8988T (cell line): Measurements from ENCODE around the gene PDGFD.

Experiments used
- DNase-seq: peaks from one replicate; pipeline ENCODE4 v3.0.0; 2011

Gene PDGFD

GRCh38 chr11:103946793-103947545 lies 217.0 kb downstream of the PDGFD start:
- DNase-seq, result no peak

- no peak for DNase-seq
These were observed 219.6 kb downstream of the PDGFD start for GRCh38 chr11:103944251-103944940.

GRCh38 chr11:103942646-103943045 lies 221.3 kb downstream of the PDGFD start:
- DNase-seq, result no peak

- DNase-seq, result no peak
These were observed 223.4 kb downstream of the PDGFD start for GRCh38 chr11:103940551-103940950.

- no peak for DNase-seq
These were observed 224.3 kb downstream of the PDGFD start for GRCh38 chr11:103939694-103940093.

GRCh38 chr11:103936059-103936458 lies 227.9 kb downstream of the PDGFD start:
- DNase-seq, result no peak

GRCh38 chr11:103935219-103935618 lies 228.7 kb downstream of the PDGFD start:
- no peak for DNase-seq

GRCh38 chr11:103929170-103929903 lies 234.6 kb downstream of the PDGFD start:
- no peak for DNase-seq

GRCh38 chr11:103928802-103929161 lies 235.2 kb downstream of the PDGFD start:
- DNase-seq, result no peak

- DNase-seq, result no peak
These were observed 235.7 kb downstream of the PDGFD start for GRCh38 chr11:103928040-103928801.

- DNase-seq, result no peak
These were observed 236.4 kb downstream of the PDGFD start for GRCh38 chr11:103927535-103927934.

GRCh38 chr11:103926990-103927389 lies 237.0 kb downstream of the PDGFD start:
- DNase-seq, result no peak

GRCh38 chr11:103924166-103925013 lies 239.6 kb downstream of the PDGFD start:
- no peak for DNase-seq

GRCh38 chr11:103923451-103923931 lies 240.5 kb downstream of the PDGFD start:
- no peak for DNase-seq

- DNase-seq, result no peak
These were observed 243.0 kb downstream of the PDGFD start for GRCh38 chr11:103920933-103921332.

- no peak for DNase-seq
These were observed 243.5 kb downstream of the PDGFD start for GRCh38 chr11:103920449-103920848.

- no peak for DNase-seq
These were observed 253.2 kb downstream of the PDGFD start for GRCh38 chr11:103910721-103911120.

GRCh38 chr11:103907548-103908455 lies 256.1 kb downstream of the PDGFD start:
- no peak for DNase-seq

- DNase-seq, result no peak
These were observed 256.8 kb downstream of the PDGFD start for GRCh38 chr11:103907136-103907535.

- DNase-seq, result no peak
These were observed 257.6 kb downstream of the PDGFD start for GRCh38 chr11:103906291-103906867.

GRCh38 chr11:103904324-103904667 lies 259.7 kb downstream of the PDGFD start:
- DNase-seq, result no peak
